Measurements from ENCODE around the gene TYW1B. TPM values are rescaled to one million over a fixed set of nuclear protein-coding genes. Genes with fewer than 3 reads are reported as not detected.
"Not testable (repeated sequence)": the region's sequence is repeated elsewhere in the genome, so short reads cannot be mapped to it uniquely, and the experiment has no call there.

The TYW1B gene
- total RNA-seq, 1 donor from 2014 or later, result 8.6 TPM

DNA sequence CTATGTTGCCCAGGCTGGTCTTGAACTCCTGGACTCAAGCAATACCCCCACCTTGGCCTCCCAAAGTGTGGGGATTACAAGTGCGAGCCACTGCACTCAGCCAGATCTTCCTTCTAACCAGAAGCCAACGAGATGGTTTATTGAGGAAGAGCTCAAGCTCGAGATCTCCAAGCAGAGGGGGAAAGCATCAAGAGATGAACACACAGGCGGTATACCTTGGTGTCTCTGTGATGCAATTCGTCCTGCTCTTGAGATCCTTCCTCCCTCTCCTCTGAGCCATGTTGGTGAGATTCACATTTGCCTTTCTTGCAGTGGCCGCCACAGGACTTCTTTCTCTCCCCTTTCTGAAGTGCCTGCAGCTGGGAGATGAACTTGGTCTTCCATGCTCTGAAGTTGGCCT is 21.1 kb downstream of the TYW1B start:
- H3K4me1 Mint-ChIP-seq; intact Hi-C loops (cut with micrococcal nuclease); CTCF ChIA-PET; POLR2A ChIA-PET; H3K9me3 Mint-ChIP-seq; H3K4me3 Mint-ChIP-seq; H3K27ac Mint-ChIP-seq; ATAC-seq (ENCODE audit: low read depth); DNase-seq; H3K27me3 Mint-ChIP-seq: not testable (repeated sequence)
- peaks cover 54% of the 10 kb centered on the region for H3K36me3 Mint-ChIP-seq (ENCODE audit: low read depth)

DNA sequence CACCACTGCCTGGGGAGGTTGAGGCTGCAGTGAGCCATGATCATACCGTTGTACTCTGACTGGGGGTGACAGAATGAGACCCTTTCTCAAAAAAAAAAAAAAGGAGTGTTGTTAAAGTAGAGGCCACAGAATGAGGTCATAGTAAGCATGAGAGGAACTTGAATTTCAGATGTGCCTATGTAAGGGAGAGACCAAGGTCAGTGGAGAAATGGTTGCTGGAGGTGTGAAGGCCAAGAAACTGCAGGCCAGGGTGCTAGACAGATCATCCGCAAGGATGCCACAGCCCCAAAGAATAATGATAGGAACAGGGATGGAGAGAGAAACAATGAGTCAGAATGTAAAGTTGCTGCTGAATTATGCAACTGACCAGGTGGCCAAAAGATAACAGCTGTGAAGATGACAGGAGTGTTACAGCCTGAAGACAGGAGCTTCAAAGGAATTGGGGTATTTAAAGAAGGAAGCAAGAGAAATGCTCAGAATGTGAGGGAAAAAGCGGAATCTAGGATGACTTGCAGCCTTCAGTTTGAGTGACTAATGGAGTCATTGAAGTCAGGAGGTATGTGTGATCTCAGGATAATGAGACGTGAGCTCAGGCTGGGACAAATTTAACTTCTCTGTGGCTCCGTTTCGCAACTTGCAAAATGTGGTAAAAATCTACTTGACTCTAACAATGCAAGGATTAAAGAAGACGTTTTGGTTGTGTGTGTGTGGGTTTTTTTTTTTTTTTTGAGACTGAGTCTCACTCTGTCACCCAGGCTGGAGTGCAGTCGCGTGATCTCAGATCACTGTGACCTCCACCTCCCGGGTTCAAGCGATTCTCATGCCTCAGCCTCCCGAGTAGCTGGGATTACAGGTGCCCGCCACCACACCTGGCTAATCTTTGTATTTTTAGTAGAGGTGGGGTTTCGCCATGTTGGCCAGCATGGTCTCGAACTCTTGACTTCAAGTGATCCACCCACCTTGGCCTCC is 22.2 kb downstream of the TYW1B start:
- no peak for DNase-seq
- POLR2A ChIA-PET, result no interaction called here

DNA sequence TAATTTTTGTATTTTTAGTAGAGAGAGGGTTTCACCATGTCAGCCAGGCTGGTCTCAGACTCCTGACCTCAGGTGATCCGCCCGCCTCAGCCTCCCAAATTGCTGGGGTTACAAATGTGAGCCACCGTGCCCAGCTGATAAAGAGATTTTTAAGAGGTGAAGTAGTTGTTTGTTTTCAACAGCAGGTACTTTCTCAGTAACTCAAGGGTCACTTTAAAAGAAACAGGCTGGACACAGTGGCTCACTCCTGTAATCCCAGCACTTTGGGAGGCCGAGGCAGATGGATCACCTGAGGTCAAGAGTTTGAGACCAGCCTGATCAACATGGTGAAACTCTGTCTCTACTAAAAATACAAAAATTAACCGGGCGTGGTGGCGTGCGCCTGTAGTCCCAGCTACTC is 24.2 kb downstream of the TYW1B start:
- DNase-seq; ATAC-seq (ENCODE audit: low read depth); POLR2A ChIA-PET; H3K4me3 Mint-ChIP-seq; H3K27me3 Mint-ChIP-seq; H3K4me1 Mint-ChIP-seq; intact Hi-C loops (cut with micrococcal nuclease); H3K27ac Mint-ChIP-seq; CTCF ChIA-PET; H3K9me3 Mint-ChIP-seq: not testable (repeated sequence)
- peaks cover 50% of the 10 kb centered on the region for H3K36me3 Mint-ChIP-seq (ENCODE audit: low read depth)

More for the DNA sequence above, 22.2 kb downstream of the TYW1B start:
- peaks cover 54% of the 10 kb centered on the region for H3K36me3 Mint-ChIP-seq (ENCODE audit: low read depth)
- TF ChIP-seq, protein P1, sequence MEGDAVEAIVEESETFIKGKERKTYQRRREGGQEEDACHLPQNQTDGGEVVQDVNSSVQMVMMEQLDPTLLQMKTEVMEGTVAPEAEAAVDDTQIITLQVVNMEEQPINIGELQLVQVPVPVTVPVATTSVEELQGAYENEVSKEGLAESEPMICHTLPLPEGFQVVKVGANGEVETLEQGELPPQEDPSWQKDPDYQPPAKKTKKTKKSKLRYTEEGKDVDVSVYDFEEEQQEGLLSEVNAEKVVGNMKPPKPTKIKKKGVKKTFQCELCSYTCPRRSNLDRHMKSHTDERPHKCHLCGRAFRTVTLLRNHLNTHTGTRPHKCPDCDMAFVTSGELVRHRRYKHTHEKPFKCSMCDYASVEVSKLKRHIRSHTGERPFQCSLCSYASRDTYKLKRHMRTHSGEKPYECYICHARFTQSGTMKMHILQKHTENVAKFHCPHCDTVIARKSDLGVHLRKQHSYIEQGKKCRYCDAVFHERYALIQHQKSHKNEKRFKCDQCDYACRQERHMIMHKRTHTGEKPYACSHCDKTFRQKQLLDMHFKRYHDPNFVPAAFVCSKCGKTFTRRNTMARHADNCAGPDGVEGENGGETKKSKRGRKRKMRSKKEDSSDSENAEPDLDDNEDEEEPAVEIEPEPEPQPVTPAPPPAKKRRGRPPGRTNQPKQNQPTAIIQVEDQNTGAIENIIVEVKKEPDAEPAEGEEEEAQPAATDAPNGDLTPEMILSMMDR (IDR thresholded peaks at IDR 0.05), result no peak
- CTCF ChIA-PET, result no interaction called here
- intact Hi-C loops (cut with micrococcal nuclease), result no loop called here
- H3K27ac Mint-ChIP-seq, result no peak overlapping the region
- H3K4me3 Mint-ChIP-seq, result no peak overlapping the region
- no peak for ATAC-seq (ENCODE audit: low read depth)
- H3K9me3 Mint-ChIP-seq, result no peaks in the 10 kb centered on the region
- H3K27me3 Mint-ChIP-seq, result no peaks in the 10 kb centered on the region
- no peaks in the 10 kb centered on the region for H3K4me1 Mint-ChIP-seq

DNA sequence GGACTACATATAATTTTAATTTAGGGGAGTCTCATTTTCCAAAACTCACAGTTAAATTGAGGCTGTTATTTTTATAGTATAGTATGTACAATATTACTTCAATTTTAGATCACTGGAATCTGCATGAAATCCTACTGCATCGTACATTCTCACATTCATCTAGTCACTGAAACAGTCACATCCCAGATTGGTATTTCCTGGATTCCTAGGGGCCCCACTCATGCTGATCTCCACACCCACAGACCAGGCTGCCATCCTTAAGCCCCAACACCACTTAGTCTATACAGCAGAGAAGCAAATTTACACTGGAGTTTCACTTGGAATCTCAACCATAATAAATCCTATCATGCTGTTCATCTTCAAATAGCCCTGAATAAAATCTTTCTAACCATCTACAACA is 26.4 kb downstream of the TYW1B start:
- DNase-seq; H3K27me3 Mint-ChIP-seq; H3K27ac Mint-ChIP-seq; CTCF ChIA-PET; ATAC-seq (ENCODE audit: low read depth); intact Hi-C loops (cut with micrococcal nuclease); H3K9me3 Mint-ChIP-seq; H3K4me1 Mint-ChIP-seq; POLR2A ChIA-PET; H3K4me3 Mint-ChIP-seq: not testable (repeated sequence)
- H3K36me3 Mint-ChIP-seq (ENCODE audit: low read depth), result peaks cover 56% of the 10 kb centered on the region

DNA sequence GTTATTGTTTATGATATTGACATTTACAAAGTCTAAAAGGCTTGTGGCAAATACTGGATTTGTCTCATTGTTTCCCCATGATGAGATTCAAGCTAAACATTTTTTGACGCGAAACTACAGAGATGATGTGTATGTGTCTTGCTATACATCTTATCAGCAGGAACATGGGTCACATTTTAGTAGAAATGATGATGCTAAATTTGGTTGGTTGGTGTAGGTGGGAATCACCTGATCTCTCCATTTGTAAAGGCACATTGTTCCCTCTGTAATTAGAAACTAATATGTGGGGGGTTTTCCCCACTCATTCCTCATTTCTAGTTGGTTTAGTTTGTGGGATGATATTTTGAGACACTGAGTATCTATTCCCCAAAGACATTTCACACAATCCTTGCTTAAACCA is 32.6 kb downstream of the TYW1B start:
- H3K9me3 Mint-ChIP-seq, CTCF ChIA-PET: not testable (repeated sequence)

DNA sequence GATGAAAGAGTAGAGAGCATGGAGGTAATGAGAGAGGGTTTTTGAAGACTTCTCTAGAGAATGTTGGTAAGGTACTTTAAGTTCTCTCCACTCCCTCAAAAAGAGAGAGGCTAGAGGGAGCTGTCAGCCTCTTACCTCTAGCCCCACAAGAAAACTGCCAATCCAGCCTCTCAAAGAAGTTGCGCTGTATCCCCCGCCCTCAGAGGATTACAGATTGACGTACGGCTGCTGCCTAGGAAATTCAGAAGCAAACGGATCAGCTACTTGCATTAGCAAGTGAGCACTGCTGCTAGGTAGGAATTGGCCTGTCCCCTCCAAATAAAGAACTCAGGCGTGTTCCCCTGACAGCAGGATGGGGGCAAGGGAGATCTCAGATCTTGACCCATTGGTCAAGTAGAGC is 34.2 kb downstream of the TYW1B start:
- no peaks in the 10 kb centered on the region for H3K4me1 Mint-ChIP-seq
- TF ChIP-seq, protein P1 (IDR thresholded peaks at IDR 0.05), result no peak
- no peak overlapping the region for H3K4me3 Mint-ChIP-seq
- H3K27ac Mint-ChIP-seq, result no peak overlapping the region
- peaks cover 47% of the 10 kb centered on the region for H3K36me3 Mint-ChIP-seq (ENCODE audit: low read depth)
- ChIA-PET POLR2A (no interaction called here), CTCF (no interaction called here)
- ATAC-seq (ENCODE audit: low read depth) (no peak), DNase-seq (no peak)
- no peaks in the 10 kb centered on the region for H3K27me3 Mint-ChIP-seq
- intact Hi-C loops (cut with micrococcal nuclease), result no loop called here
- H3K9me3 Mint-ChIP-seq, result peaks cover 2% of the 10 kb centered on the region

More for the DNA sequence above, 32.6 kb downstream of the TYW1B start:
- H3K4me3 Mint-ChIP-seq; intact Hi-C loops (cut with micrococcal nuclease); H3K4me1 Mint-ChIP-seq; DNase-seq; H3K27me3 Mint-ChIP-seq; H3K27ac Mint-ChIP-seq; ATAC-seq (ENCODE audit: low read depth): not testable (repeated sequence)
- POLR2A ChIA-PET, result interaction anchor here (0.6 kb wide), 1 partner anchor 99 kb away, joined by 4 read pairs; no protein-coding TSS in a partner anchor
- H3K36me3 Mint-ChIP-seq (ENCODE audit: low read depth), result peaks cover 50% of the 10 kb centered on the region

DNA sequence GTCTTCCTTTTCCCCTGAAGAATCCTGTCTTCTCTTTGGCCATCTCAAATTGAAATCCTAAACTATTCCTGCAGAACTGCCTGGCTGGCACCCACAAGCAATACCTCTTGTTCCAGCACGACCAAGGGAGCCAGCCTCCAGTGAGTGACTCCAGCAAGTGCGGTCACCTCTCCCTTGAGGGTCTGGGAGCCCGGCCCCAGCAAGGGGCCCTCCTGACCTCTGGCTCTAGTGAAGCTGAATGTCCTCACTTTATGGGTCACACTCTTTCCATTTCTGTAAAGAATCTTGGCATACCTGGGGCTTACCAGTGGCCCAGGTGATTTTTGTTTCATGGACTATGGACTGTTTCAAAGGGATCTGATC is 37.3 kb downstream of the TYW1B start:
- peaks cover 30% of the 10 kb centered on the region for H3K36me3 Mint-ChIP-seq (ENCODE audit: low read depth)
- H3K4me1 Mint-ChIP-seq; H3K27ac Mint-ChIP-seq; H3K27me3 Mint-ChIP-seq; H3K9me3 Mint-ChIP-seq; H3K4me3 Mint-ChIP-seq; CTCF ChIA-PET; DNase-seq; intact Hi-C loops (cut with micrococcal nuclease); POLR2A ChIA-PET; ATAC-seq (ENCODE audit: low read depth): not testable (repeated sequence)

DNA sequence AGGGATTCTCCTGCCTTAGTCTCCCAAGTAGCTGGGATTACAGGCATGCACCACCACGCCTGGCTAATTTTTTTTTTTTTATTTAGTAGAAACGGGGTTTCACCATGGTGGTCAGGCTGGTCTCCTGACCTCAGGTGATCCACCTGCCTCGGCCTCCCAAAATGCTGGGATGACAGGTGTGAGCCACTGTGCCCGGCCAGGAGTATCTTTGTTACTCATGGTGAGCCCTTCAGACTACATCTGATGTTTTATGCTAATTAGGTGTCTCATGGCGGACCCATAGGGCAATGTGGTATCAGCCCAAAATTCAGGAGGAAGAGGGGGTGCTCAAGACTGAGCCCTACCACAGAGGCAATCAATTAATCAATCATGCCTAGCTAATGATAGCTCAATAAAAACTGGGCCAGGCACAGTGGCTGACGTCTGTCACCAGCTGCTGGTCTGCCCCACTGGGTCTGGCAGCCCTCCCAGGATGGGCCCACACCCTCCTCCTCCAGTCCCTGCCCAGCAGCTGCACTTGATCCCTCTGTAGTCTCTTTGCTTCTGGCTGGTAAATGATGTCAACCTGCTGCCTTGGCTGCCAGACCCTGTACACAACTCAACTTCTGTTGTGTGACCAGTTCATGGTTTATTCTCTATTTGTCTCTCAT is 37.8 kb downstream of the TYW1B start:
- DNase-seq; H3K4me1 Mint-ChIP-seq; POLR2A ChIA-PET; H3K27me3 Mint-ChIP-seq; ATAC-seq (ENCODE audit: low read depth); H3K27ac Mint-ChIP-seq; intact Hi-C loops (cut with micrococcal nuclease); CTCF ChIA-PET; H3K9me3 Mint-ChIP-seq; H3K4me3 Mint-ChIP-seq: not testable (repeated sequence)
- peaks cover 33% of the 10 kb centered on the region for H3K36me3 Mint-ChIP-seq (ENCODE audit: low read depth)

All from activated B cell treated with CpG ODN at 0.5 μM for 24 hours (primary cell).